Epithelial cell of esophagus (primary cell): ENCODE measurements around the gene DMRTA2.

Source experiments
- DNase-seq: peaks from one replicate; pipeline ENCODE4 v3.0.0; 2010; ENCODE audit warnings: low read depth
- H3K4me3 ChIP-seq: 2 replicates; pipeline ENCODE4 v1.5.1; 2011; ENCODE audit warnings: mild to moderate bottlenecking, low read length, control low read depth
- TF ChIP-seq, protein P1 (sequence below): IDR thresholded peaks from 2 replicates; pipeline ENCODE4 v1.5.1; 2011; ENCODE audit warnings: low read depth, mild to moderate bottlenecking, low read length, control low read depth, inconsistent platforms; ENCODE audit not compliant: insufficient read depth; ENCODE audit errors: missing control alignments

DMRTA2 gene

DNA sequence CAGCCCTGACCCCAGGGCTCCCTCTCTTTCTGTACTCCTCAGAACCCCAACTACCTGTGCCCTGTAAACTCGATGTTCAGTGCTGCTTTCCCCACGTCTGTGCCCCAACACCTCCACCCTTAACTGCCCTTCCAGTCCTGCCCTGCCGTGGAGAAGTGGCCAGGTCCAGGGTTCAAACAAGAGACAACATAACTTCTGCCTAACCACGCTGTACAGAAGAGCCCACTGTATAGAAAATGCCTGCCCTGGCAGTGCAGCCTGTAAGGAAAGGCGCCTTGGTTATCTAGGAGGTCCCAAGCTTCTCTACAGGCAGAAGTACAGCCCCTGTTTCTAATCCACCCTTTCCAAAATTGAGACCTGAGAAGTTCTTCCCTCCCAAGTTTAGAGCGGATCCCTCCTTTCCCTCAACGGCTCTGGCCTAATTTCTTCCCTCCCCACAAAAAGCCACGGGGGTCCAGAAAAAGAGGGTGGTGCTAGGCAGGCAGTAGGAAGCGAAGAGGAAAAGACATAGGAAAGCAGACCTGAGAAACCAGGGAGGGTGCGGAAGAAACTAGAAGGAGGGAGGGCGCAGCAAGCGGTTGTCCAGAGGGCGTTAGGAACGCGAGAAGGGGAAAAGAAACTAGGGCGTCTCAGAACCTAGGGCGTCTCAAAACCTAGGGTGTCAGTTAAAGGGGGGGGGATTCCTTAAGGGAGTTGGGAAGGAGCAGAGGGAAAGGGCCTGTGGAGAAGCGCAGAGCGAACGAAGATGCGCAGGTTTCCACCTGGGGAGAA lies 3.2 kb downstream of the DMRTA2 start:
- DNase-seq, result no peak
- no peak overlapping the region for H3K4me3 ChIP-seq
- TF ChIP-seq, protein P1, sequence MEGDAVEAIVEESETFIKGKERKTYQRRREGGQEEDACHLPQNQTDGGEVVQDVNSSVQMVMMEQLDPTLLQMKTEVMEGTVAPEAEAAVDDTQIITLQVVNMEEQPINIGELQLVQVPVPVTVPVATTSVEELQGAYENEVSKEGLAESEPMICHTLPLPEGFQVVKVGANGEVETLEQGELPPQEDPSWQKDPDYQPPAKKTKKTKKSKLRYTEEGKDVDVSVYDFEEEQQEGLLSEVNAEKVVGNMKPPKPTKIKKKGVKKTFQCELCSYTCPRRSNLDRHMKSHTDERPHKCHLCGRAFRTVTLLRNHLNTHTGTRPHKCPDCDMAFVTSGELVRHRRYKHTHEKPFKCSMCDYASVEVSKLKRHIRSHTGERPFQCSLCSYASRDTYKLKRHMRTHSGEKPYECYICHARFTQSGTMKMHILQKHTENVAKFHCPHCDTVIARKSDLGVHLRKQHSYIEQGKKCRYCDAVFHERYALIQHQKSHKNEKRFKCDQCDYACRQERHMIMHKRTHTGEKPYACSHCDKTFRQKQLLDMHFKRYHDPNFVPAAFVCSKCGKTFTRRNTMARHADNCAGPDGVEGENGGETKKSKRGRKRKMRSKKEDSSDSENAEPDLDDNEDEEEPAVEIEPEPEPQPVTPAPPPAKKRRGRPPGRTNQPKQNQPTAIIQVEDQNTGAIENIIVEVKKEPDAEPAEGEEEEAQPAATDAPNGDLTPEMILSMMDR, result no peak

DNA sequence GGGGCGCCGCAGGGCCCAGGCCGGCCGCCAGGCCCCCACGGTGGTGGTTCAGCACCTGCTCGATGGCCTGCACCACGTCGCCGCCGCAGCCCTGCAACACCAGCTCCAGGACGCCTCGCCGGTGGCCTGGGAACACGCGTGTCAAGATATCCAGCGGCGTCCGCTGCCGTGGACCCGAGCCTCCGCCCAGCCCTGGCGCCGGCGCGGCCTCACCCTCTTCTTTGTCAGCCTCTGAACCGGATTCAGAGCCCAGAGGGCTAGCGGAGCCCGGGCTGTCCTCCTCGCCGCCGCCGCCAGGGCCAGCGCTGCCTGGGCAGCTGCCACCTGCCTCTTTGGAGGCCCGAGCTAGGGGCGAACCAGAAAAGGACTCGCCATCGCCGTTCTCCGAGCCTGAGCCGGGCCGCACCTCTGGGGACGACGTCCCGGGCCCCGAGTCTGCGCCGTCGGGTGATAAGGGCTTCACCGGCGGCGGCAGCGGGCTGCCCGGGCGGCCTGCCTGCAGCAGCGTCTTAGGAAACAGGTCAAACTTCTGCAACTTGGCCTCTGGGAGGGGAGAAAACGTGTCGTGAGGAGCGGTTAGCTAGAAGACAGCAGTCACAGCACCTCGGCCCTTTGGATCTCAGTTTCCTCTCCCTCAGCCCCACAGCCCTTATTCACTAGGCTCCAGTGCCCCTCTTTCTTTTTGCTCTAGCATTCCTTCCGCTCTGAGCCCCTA lies 3.9 kb downstream of the DMRTA2 start:
- TF ChIP-seq, protein P1, result no peak
- no peak overlapping the region for H3K4me3 ChIP-seq
- no peak for DNase-seq

GRCh38 chr1:50418600-50419109 lies 4.6 kb downstream of the DMRTA2 start:
- no peak overlapping the region for H3K4me3 ChIP-seq
- no peak for DNase-seq
- TF ChIP-seq, protein P1, result no peak

DNA sequence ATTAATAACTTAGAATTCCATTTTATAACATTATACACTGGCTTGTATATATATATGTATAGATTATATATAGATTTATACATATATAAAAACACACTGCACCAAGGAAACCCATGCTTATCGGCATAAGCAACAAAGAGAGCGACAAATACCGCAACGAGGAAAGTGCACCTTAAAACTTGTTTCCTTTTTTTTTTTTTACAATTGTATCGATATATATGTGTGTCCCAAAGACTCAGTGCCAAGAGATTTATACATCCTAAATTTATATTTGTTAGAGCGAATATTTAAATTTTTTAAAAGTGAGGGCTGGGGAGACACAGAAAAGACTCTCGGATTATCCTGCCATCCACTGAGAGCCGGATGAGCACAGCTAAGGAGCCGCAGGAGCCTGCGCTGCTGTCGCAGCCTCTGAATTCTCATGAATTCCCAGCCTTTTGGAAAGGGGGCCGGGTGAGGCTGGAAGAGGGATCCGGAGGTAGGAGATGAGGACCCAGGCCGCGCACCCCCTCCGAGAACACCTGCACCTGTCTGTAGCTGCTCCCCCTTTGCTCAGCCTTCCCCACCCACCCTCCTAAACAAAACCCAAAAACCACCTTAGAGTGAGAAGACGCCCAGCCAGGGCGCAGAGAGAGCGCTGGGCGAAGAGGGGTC lies 5.2 kb downstream of the DMRTA2 start:
- DNase-seq, result no peak
- no peak overlapping the region for H3K4me3 ChIP-seq
- TF ChIP-seq, protein P1, result no peak

GRCh38 chr1:50417507-50417906 lies 5.7 kb downstream of the DMRTA2 start:
- no peak overlapping the region for H3K4me3 ChIP-seq
- DNase-seq, result no peak
- TF ChIP-seq, protein P1, result no peak

GRCh38 chr1:50416553-50417453 lies 6.4 kb downstream of the DMRTA2 start:
- DNase-seq, result no peak
- TF ChIP-seq, protein P1, result no peak
- H3K4me3 ChIP-seq, result no peak overlapping the region
